K562 (cell line): ENCODE results near the gene SLC25A29. TPM values are rescaled to one million over a fixed set of nuclear protein-coding genes. Genes with fewer than 3 reads are reported as not detected.

ENCODE experiments used
- ATAC-seq: fragments of 200-7000 bp; cut with Tn5 transposase; 3 replicates; pipeline ENCODE4 v1.9.1; 2020; ENCODE audit warnings: moderate library complexity
- Bru-seq: library from RNA; stranded (reverse); fragments of 400-500 nt; gene quantifications from one replicate; lab custom pipeline; 2021; lab: Mats Ljungman, UMichigan
- BruChase-seq, 2 experiments: library from RNA; stranded (reverse); fragments of 400-500 nt; gene quantifications; one replicate each; lab custom pipeline; 2021; lab: Mats Ljungman, UMichigan
- BruUV-seq: library from RNA; stranded (reverse); fragments of 400-500 nt; replicated peaks from 2 replicates; lab custom pipeline; 2021; lab: Mats Ljungman, UMichigan
- CTCF ChIA-PET: fragments of 300-600 bp; formaldehyde crosslinking; extraction: SDS; loops from one replicate; lab custom pipeline; 2021; ENCODE audit warnings: low intra/inter-chr PET ratio; lab: Yijun Ruan, JAX
- POLR2A ChIA-PET: fragments of 300-600, 350-650 bp; sonication (Branson Sonifier 250); formaldehyde crosslinking; extraction: SDS; loops from one replicate; lab custom pipeline; 2021; ENCODE audit warnings: antibody characterized with exemption, inconsistent platforms; lab: Yijun Ruan, JAX
- DNase-seq, 4 experiments: peaks; one replicate each; pipeline versions ENCODE4 v3.0.0 to v3.0.0-alpha.2; 2011 to 2018; ENCODE audit warnings: low spot score in 3 of 4, mixed read lengths in 3 of 4; ENCODE audit errors: extremely low read depth in 1 of 4
- FAIRE-seq: peaks from 2 replicates; lab custom pipeline; 2011; peaks lifted over from hg19 to GRCh38; lab: Jason Lieb, UNC
- H2AFZ ChIP-seq: 2 replicates; pipeline ENCODE4 v1.6.0; 2011; ENCODE audit warnings: low read depth, low read length, control low read depth, inconsistent platforms
- H3K27ac ChIP-seq: fragments of 200-600 bp; 3 replicates; pipeline ENCODE4 v1.8.0; 2011; ENCODE audit warnings: low read depth, mild to moderate bottlenecking, control low read depth, inconsistent platforms, low read length, moderate library complexity, mixed read lengths; ENCODE audit errors: extremely low read depth
- H3K27me3 ChIP-seq, 2 experiments: fragments of 300-600 bp in 1 of 2; 2 replicates in 1 of 2; 3 replicates in 1 of 2; pipeline versions ENCODE4 v1.6.0 to v1.8.0; 2011; ENCODE audit warnings: inconsistent platforms in 2 of 2, low read length in 2 of 2, mild to moderate bottlenecking in 1 of 2, mixed read lengths in 1 of 2, moderate library complexity in 1 of 2; ENCODE audit not compliant: control insufficient read depth in 2 of 2, insufficient read depth in 2 of 2
- H3K36me3 ChIP-seq: fragments of 300-600 bp; 3 replicates; pipeline ENCODE4 v1.8.0; 2011; ENCODE audit warnings: mild to moderate bottlenecking, low read length, inconsistent platforms; ENCODE audit not compliant: control insufficient read depth, insufficient read depth
- H3K4me1 ChIP-seq, 2 experiments: fragments of 200-600 bp in 1 of 2; replicated peaks in 1 of 2; 2 replicates in 1 of 2; 3 replicates in 1 of 2; pipeline versions ENCODE4 v1.5.1 to v1.8.0; 2011; ENCODE audit warnings: inconsistent platforms in 2 of 2, low read length in 2 of 2, mild to moderate bottlenecking in 1 of 2, mixed read lengths in 1 of 2, moderate library complexity in 1 of 2; ENCODE audit not compliant: control insufficient read depth in 2 of 2, insufficient read depth in 2 of 2
- H3K4me2 ChIP-seq: 2 replicates; pipeline ENCODE4 v1.6.1; 2011; ENCODE audit warnings: low read length, control low read depth, inconsistent platforms, mixed read lengths; ENCODE audit not compliant: insufficient read depth
- H3K4me3 ChIP-seq: fragments of 200-600 bp; sonication (generic), shearing (Covaris generic); 2 replicates; pipeline ENCODE4 v1.5.1; 2016; ENCODE audit warnings: control low read depth, inconsistent platforms
- H3K79me2 ChIP-seq: fragments of 200-600 bp; 3 replicates; pipeline ENCODE4 v1.8.0; 2011; ENCODE audit warnings: low read length, inconsistent platforms; ENCODE audit not compliant: control insufficient read depth, insufficient read depth
- H3K9ac ChIP-seq, 2 experiments: 2 replicates each; pipeline versions ENCODE4 v1.6.0 to v1.6.1; 2011; ENCODE audit warnings: low read depth in 2 of 2, low read length in 2 of 2, control low read depth in 1 of 2, inconsistent platforms in 1 of 2, mild to moderate bottlenecking in 1 of 2, mixed read lengths in 1 of 2; ENCODE audit not compliant: insufficient read depth in 1 of 2
- H3K9me1 ChIP-seq: one replicate; pipeline ENCODE4 v1.6.0; 2011; ENCODE audit warnings: inconsistent platforms, mild to moderate bottlenecking, low read length, moderate library complexity; ENCODE audit not compliant: control insufficient read depth, insufficient read depth
- H3K9me3 ChIP-seq: replicated peaks from 2 replicates; pipeline ENCODE4 v1.5.1; 2011; ENCODE audit warnings: low read depth, low read length, inconsistent platforms; ENCODE audit not compliant: control insufficient read depth, insufficient read depth
- H4K20me1 ChIP-seq: replicated peaks from 2 replicates; pipeline ENCODE4 v1.6.1; 2011; ENCODE audit warnings: low read length, inconsistent platforms, mixed read lengths; ENCODE audit not compliant: control insufficient read depth, insufficient read depth
- EP400 ChIP-seq: fragments of 450-650 bp; IDR thresholded peaks from 2 replicates; pipeline ENCODE4 v1.6.1; 2017; ENCODE audit warnings: antibody characterized with exemption, mild to moderate bottlenecking, moderate library complexity
- IRF9 ChIP-seq: fragments of 450-650 bp; IDR thresholded peaks from 2 replicates; pipeline ENCODE4 v1.6.1; 2016; ENCODE audit warnings: missing biosample characterization, missing genetic modification characterization
- KDM1A ChIP-seq, 2 experiments: fragments of 450-650 bp; IDR thresholded peaks; 2 replicates each; pipeline ENCODE4 v1.6.1; 2016; ENCODE audit warnings: mild to moderate bottlenecking in 2 of 2
- MEF2D ChIP-seq: conservative IDR thresholded peaks from 2 replicates; pipeline ENCODE4 v1.6.1; 2016; ENCODE audit warnings: low read depth, missing genetic modification characterization, missing compliant biosample characterization
- NRF1 ChIP-seq, 2 experiments: fragments of 450-650 bp; IDR thresholded peaks in 1 of 2; conservative IDR thresholded peaks in 1 of 2; 2 replicates each; pipeline ENCODE4 v1.6.1; 2014; ENCODE audit warnings: mild to moderate bottlenecking in 2 of 2
- RFX1 ChIP-seq: fragments of 450-650 bp; IDR thresholded peaks from 2 replicates; pipeline ENCODE4 v1.6.1; 2016; ENCODE audit warnings: mild to moderate bottlenecking, moderate library complexity
- XRCC5 ChIP-seq: fragments of 200-400 bp; formaldehyde crosslinking; IDR thresholded peaks from 2 replicates; pipeline ENCODE4 v1.6.1; 2017; ENCODE audit warnings: low read depth, mild to moderate bottlenecking, low read length
- WGBS: fragments of 100-300 bp; shearing (Covaris generic); methylation state at CpG from one replicate; pipeline ENCODE4 v1.1.6; 2016; ENCODE audit warnings: low coverage, mixed read lengths; ENCODE audit not compliant: insufficient coverage; ENCODE audit errors: missing lambda C conversion rate; 5-methylcytosine and 5-hydroxymethylcytosine counted together
- in situ Hi-C: fragments of 300-500 bp; cut with MboI; formaldehyde crosslinking; loops from 4 replicates; pipeline ENCODE4 v1.15.0; 2018; ENCODE audit warnings: inconsistent platforms, mixed read lengths
- intact Hi-C: fragments of 100-400 bp; cut with micrococcal nuclease; formaldehyde crosslinking; loops from 2 replicates; pipeline ENCODE4 v1.14.2; 2022
- long read RNA-seq, 3 experiments: library from polyadenylated mRNA in 2 of 3; library from RNA in 1 of 3; unstranded in 2 of 3; stranded (forward) in 1 of 3; transcript quantifications; one replicate each; pipeline ENCODE4 v2.0.0, GENCODE V29; 2019 to 2022
- polyA minus RNA-seq, 3 experiments: library from RNA; depleted of rRNA, polyadenylated mRNA; stranded (reverse); fragments of >200 nt; gene quantifications; 2 replicates each; pipeline ENCODE4 v1.2.3, GENCODE V29; 2011
- polyA plus RNA-seq, 8 experiments: library from polyadenylated mRNA; depleted of rRNA in 4 of 8; stranded (reverse) in 5 of 8; unstranded in 3 of 8; fragments of >200 nt; fragmentation: Nextera tagmentation in 2 of 8; fragmentation: Illumina TruSeq in 1 of 8; extraction: Ambion mirVana in 2 of 8; extraction: Trizol in 1 of 8; gene quantifications; 2 replicates each; pipeline versions ENCODE4 v1.2.1 to v1.2.3, GENCODE V29; 2011 to 2014; ENCODE audit warnings: inconsistent platforms in 1 of 8, missing spikeins in 1 of 8
- total RNA-seq, 7 experiments: library from RNA; depleted of rRNA in 6 of 7; stranded (reverse); fragments of >200 nt in 6 of 7; fragmentation: Illumina TruSeq in 2 of 7; extraction: Trizol in 2 of 7; gene quantifications; 2 replicates each; pipeline versions ENCODE4 v1.2.1 to v1.2.3, GENCODE V29; 2011 to 2021; ENCODE audit warnings: low replicate concordance in 1 of 7
- TF ChIP-seq, protein P1 (sequence below): fragments of 200-400 bp; formaldehyde crosslinking; IDR thresholded peaks from 2 replicates; pipeline ENCODE4 v1.6.1; 2017; ENCODE audit warnings: mild to moderate bottlenecking, low read depth, low read length, moderate library complexity
- TF ChIP-seq, protein P2 (sequence below): sonication (generic); formaldehyde crosslinking; IDR thresholded peaks from 2 replicates; pipeline ENCODE4 v1.4.0; 2020; ENCODE audit warnings: mild to moderate bottlenecking, missing genetic modification reagents

SLC25A29 gene
- total RNA-seq (2011; cell fraction: chromatin; rRNA removed; ENCODE audit: low replicate concordance): 25.5 and 46.3 TPM in 2 replicates
- total RNA-seq (2011; cell fraction: nucleolus; rRNA removed): 35.9 TPM in 2 replicates
- 25.8 and 28.6 TPM in 2 replicates for total RNA-seq (2011; cell fraction: nucleoplasm; rRNA removed)
- 12.7 and 17.5 TPM in 2 replicates for total RNA-seq (2014; rRNA removed)
- total RNA-seq (2014; rRNA removed; fragmentation: Illumina TruSeq; extraction: Trizol): 2.0 and 2.7 TPM in 2 replicates
- 3.8 and 4.1 TPM in 2 replicates for total RNA-seq (2015; rRNA removed; fragmentation: Illumina TruSeq; extraction: Trizol)
- 13.7 and 14.5 TPM in 2 replicates for total RNA-seq (2021)
- 11.3 and 20.4 TPM in 2 replicates for polyA plus RNA-seq (2011; rRNA removed)
- polyA plus RNA-seq (2011; cell fraction: cytosol; rRNA removed): 19.0 and 24.9 TPM in 2 replicates
- polyA plus RNA-seq (2011; cell fraction: nucleus; rRNA removed): 94.7 and 105 TPM in 2 replicates
- 6.3 and 8.5 TPM in 2 replicates for polyA plus RNA-seq (2012)
- polyA plus RNA-seq (2014; fragmentation: Illumina TruSeq; extraction: Trizol): 4.7 and 4.8 TPM in 2 replicates
- polyA plus RNA-seq (2014; fragmentation: Nextera tagmentation; extraction: Ambion mirVana): under 1 TPM; 0.07 to 0.25 TPM
- polyA plus RNA-seq (2014; rRNA removed): 14.1 and 16.4 TPM in 2 replicates
- 3.0 and 3.6 TPM in 2 replicates for polyA minus RNA-seq (2011; rRNA and poly(A)+ RNA removed)
- polyA minus RNA-seq (2011; cell fraction: cytosol; rRNA and poly(A)+ RNA removed): 7.5 and 8.0 TPM in 2 replicates
- 15.0 and 16.2 TPM in 2 replicates for polyA minus RNA-seq (2011; cell fraction: nucleus; rRNA and poly(A)+ RNA removed)
- Bru-seq, nascent RNA: percentile 60 among the genes with signal in this experiment
- percentile 49 among the genes with signal in this experiment for BruChase-seq, experiment 1, labeled RNA remaining after a 2-hour chase
- percentile 48 among the genes with signal in this experiment for BruChase-seq, experiment 2, labeled RNA remaining after a 6-hour chase
- long read RNA-seq, experiment 1, full-length matches to known transcripts: 33 of 55 reads
- long read RNA-seq, experiment 1, partial matches to known transcripts: 0 of 55 reads
- long read RNA-seq, experiment 1, other reads (novel, unspliced or antisense): 22 of 55 reads
- long read RNA-seq, experiment 2, partial matches to known transcripts: 0 of 6 reads
- long read RNA-seq, experiment 2, other reads (novel, unspliced or antisense): 2 of 6 reads
- long read RNA-seq, experiment 3, partial matches to known transcripts: 1 of 3 reads
- long read RNA-seq, experiment 3, other reads (novel, unspliced or antisense): 2 of 3 reads

DNA sequence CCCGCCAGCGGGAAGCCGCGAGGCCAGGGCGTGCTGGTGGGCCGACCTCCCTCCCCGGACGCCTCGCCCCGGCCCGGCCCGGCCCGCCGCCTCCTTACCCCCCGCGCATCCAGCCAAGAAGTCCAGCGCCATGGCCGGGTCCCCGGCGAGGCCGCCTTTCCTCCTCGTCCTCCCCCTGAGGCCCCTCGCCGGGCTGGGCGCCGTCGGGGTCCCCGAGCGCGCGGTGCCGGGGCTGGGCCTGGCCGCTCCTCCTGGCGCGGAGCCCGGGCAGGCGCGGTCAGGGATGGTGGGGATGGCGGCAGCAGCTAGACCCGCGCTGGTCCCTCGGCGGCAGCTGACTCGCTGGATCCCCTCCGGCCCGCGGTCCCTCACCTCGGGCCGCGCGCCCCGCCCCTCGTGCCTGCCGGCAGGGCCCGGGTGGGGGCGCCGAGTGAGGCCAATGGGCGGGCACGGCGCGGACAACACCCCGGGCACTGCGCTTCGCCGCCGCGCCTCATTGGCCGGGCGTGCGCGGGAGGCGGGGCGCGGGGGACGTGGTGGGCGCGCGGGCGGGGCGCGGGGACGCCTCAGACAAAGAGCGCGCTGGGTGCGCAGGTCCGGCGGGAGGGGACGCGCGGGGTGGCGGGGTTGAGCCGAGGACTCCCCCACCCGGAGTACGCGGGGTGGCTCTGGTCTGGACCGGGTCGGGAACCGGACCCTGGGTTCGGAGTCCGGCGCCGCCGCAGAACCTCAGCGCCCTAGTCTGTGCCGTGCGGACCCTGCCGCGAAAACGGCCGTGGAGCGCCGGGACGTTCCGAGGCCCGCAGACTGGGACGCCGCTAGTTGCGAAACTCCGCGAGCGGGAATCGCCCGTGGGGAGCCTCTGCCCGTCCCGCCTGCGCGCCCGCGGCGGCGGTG, at the start of gene SLC25A29:
Gene SLC25A29, minus strand, starts transcription at position 344 of the 897 bp plus-strand sequence. Its CDS starts 212 bp downstream, at position 132.
- no peaks in the 10 kb centered on the region for H3K36me3 ChIP-seq
- intact Hi-C loops: loop anchor here (5.0 kb wide), 1 partner anchor 71 kb away; the partner anchor contains the start of gene WDR25
- H3K9me1 ChIP-seq: peaks cover 4% of the 10 kb centered on the region
- TSS peak; percentile 51 for BruUV-seq
- in situ Hi-C loops: no loop called here
- H3K27ac ChIP-seq: no peak within 1 kb of the TSS
- DNase-seq (peak; percentile 85 to 94 (median 93)), FAIRE-seq (no peak), ATAC-seq (peak; percentile 89)
- peak within 1 kb of the TSS; percentile 51 for H3K4me3 ChIP-seq
- CTCF ChIA-PET: interaction anchor here (0.6 kb wide), 1 partner anchor 57 kb away, joined by 3 read pairs; no protein-coding TSS in a partner anchor
- H3K4me2 ChIP-seq: peak within 1 kb of the TSS; percentile 58
- peak within 1 kb of the TSS; percentile 54 to 94 for H3K9ac ChIP-seq
- no peaks in the 10 kb centered on the region for H3K9me3 ChIP-seq
- peaks cover 12 to 45% of the 10 kb centered on the region in 2 experiments; a peak in 4 of 5 replicates for H3K4me1 ChIP-seq
- POLR2A ChIA-PET: interaction anchor here (1.0 kb wide), 1 partner anchor 60 kb away, joined by 3 read pairs; no protein-coding TSS in a partner anchor
- H3K27me3 ChIP-seq: no peaks in the 10 kb centered on the region
- WGBS: 0% methylated on average over 3 of the region's 131 CpGs
- peak within 1 kb of the TSS; percentile 87 for H2AFZ ChIP-seq
- H3K79me2 ChIP-seq: no peaks in the 10 kb centered on the region
- no peaks in the 10 kb centered on the region; the same call in 1 of the 2 replicates for H4K20me1 ChIP-seq
- TF ChIP-seq EP400 (no peak), KDM1A (IDR thresholded peaks at IDR 0.05) (no peak), MEF2D (tag) (no peak), RFX1 (no peak), IRF9 (tag) (no peak), XRCC5 (no peak), NRF1 (conservative IDR thresholded peaks at IDR 0.05 in 1 of 2, IDR thresholded peaks at IDR 0.05 in 1 of 2) (peak; percentile 73 to 74)
- TF ChIP-seq, protein P1, sequence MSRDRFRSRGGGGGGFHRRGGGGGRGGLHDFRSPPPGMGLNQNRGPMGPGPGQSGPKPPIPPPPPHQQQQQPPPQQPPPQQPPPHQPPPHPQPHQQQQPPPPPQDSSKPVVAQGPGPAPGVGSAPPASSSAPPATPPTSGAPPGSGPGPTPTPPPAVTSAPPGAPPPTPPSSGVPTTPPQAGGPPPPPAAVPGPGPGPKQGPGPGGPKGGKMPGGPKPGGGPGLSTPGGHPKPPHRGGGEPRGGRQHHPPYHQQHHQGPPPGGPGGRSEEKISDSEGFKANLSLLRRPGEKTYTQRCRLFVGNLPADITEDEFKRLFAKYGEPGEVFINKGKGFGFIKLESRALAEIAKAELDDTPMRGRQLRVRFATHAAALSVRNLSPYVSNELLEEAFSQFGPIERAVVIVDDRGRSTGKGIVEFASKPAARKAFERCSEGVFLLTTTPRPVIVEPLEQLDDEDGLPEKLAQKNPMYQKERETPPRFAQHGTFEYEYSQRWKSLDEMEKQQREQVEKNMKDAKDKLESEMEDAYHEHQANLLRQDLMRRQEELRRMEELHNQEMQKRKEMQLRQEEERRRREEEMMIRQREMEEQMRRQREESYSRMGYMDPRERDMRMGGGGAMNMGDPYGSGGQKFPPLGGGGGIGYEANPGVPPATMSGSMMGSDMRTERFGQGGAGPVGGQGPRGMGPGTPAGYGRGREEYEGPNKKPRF: no peak
- TF ChIP-seq, protein P2, sequence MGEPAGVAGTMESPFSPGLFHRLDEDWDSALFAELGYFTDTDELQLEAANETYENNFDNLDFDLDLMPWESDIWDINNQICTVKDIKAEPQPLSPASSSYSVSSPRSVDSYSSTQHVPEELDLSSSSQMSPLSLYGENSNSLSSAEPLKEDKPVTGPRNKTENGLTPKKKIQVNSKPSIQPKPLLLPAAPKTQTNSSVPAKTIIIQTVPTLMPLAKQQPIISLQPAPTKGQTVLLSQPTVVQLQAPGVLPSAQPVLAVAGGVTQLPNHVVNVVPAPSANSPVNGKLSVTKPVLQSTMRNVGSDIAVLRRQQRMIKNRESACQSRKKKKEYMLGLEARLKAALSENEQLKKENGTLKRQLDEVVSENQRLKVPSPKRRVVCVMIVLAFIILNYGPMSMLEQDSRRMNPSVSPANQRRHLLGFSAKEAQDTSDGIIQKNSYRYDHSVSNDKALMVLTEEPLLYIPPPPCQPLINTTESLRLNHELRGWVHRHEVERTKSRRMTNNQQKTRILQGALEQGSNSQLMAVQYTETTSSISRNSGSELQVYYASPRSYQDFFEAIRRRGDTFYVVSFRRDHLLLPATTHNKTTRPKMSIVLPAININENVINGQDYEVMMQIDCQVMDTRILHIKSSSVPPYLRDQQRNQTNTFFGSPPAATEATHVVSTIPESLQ: no peak
